WERI-Rb-1 (cell line): ENCODE measurements around the gene C1orf185.

Source experiments
- DNase-seq: peaks from one replicate; pipeline ENCODE4 v3.0.0-alpha.2; 2020
- H3K27ac ChIP-seq: fragments of 250-450 bp; sonication (Bioruptor Pico); 2 replicates; pipeline ENCODE4 v1.5.1; 2020; ENCODE audit warnings: mild to moderate bottlenecking, moderate library complexity
- H3K27me3 ChIP-seq: fragments of 250-450 bp; sonication (Bioruptor Pico); 2 replicates; pipeline ENCODE4 v1.5.1; 2021; ENCODE audit warnings: mild to moderate bottlenecking, low read depth, moderate library complexity; ENCODE audit not compliant: insufficient read depth, severe bottlenecking
- H3K36me3 ChIP-seq: fragments of 250-450 bp; sonication (Bioruptor Pico); 2 replicates; pipeline ENCODE4 v1.5.1; 2020; ENCODE audit warnings: mild to moderate bottlenecking, moderate library complexity
- H3K4me3 ChIP-seq: 2 replicates; pipeline ENCODE4 v1.5.1; 2011; ENCODE audit warnings: low read depth, mild to moderate bottlenecking, control low read depth, low read length
- H3K9me3 ChIP-seq: fragments of 250-450 bp; sonication (Bioruptor Pico); 2 replicates; pipeline ENCODE4 v1.5.1; 2021; ENCODE audit warnings: mild to moderate bottlenecking, moderate library complexity; ENCODE audit not compliant: severe bottlenecking
- TF ChIP-seq, protein P1 (sequence below): IDR thresholded peaks from 2 replicates; pipeline ENCODE4 v1.5.1; 2011; ENCODE audit warnings: low read depth, mild to moderate bottlenecking, control low read depth, inconsistent platforms, low read length

The C1orf185 gene

DNA sequence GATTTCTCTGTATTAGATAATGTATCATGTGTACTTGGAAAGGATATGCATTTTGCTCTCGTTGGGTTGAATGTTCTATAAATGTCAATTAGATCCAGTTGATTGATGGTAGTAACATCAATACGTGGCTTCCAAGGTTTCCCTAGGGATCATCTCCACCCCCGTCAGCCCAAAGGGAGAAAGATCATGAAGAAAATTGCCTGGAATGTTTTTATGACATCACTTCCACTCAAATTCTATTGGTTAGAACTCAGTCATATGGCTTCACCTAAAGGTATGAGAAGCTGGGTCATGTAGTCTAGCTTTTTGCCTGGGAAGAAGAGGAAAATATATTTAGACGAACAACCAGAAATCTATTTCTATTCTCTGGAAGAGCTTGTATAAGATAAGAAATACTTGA lies at the start of gene C1orf185:
TSS of gene C1orf185 (plus strand) at position 253 of the 400 bp plus-strand sequence. CDS start at position 259, 6 bp downstream.
- Histone ChIP-seq H3K9me3 (no peaks in the 10 kb centered on the region), H3K27me3 (no peaks in the 10 kb centered on the region), H3K4me3 (no peak within 1 kb of the TSS), H3K27ac (no peak within 1 kb of the TSS), H3K36me3 (no peaks in the 10 kb centered on the region)
- DNase-seq = no peak
- TF ChIP-seq, protein P1, sequence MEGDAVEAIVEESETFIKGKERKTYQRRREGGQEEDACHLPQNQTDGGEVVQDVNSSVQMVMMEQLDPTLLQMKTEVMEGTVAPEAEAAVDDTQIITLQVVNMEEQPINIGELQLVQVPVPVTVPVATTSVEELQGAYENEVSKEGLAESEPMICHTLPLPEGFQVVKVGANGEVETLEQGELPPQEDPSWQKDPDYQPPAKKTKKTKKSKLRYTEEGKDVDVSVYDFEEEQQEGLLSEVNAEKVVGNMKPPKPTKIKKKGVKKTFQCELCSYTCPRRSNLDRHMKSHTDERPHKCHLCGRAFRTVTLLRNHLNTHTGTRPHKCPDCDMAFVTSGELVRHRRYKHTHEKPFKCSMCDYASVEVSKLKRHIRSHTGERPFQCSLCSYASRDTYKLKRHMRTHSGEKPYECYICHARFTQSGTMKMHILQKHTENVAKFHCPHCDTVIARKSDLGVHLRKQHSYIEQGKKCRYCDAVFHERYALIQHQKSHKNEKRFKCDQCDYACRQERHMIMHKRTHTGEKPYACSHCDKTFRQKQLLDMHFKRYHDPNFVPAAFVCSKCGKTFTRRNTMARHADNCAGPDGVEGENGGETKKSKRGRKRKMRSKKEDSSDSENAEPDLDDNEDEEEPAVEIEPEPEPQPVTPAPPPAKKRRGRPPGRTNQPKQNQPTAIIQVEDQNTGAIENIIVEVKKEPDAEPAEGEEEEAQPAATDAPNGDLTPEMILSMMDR = no peak

DNA sequence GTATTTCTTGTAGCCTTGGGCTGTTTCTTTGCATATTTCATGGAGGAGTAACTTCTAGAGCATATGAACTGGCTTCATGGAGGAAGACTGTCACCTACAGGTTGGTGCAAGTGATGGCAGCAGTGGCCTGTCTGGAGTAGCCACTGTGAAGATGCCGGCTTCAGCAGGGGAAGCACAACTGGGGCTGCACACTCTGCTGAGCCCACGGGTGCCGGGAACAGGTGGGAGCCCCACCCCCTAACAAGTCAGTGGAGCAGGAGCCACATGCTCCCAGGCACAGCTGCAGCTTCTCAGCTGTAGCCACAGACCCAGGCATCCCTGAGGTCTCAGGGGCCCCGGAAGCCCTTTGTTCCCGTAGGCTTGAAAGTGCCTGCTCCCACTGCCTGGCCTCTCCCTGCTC lies 43.2 kb upstream of the C1orf185 start:
- no peaks in the 10 kb centered on the region for H3K36me3 ChIP-seq
- H3K27ac ChIP-seq = no peak overlapping the region
- H3K4me3 ChIP-seq = no peak overlapping the region
- H3K27me3 ChIP-seq = no peaks in the 10 kb centered on the region
- DNase-seq = no peak
- TF ChIP-seq, protein P1 = peak; percentile 85
- H3K9me3 ChIP-seq = no peaks in the 10 kb centered on the region

DNA sequence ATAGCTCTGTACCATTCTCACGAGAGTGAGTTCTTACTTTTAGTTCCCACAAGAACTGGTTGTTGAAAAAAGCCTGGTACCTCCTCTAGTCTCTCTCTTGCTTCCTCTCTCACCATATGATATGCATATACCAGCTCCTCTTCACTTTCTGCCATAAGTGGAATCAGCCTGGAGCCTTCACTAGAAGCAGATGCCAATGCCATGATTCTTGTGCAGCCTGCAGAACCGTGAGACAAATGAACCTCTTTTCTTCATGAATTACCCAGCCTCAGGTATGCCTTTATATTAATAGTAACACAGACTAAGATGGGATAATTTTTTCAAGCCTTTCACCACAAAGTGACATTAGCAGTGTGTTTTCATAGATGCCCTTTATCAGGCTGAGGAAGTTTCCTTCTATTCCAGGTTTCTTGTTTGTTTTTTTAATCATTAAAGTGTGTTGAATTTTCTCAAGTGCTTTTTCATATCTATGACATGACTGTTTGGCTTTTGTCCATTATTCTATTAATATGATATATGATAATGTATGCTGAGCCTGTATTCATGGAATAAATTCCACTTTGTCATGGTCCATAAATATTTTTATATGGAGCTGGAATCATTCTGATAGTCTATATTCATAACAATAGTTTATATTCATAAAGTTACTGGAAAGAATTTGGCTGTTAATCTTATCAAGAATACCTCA lies 40.7 kb upstream of the C1orf185 start:
- no peaks in the 10 kb centered on the region for H3K9me3 ChIP-seq
- H3K4me3 ChIP-seq = no peak overlapping the region
- H3K36me3 ChIP-seq = no peaks in the 10 kb centered on the region
- H3K27me3 ChIP-seq = no peaks in the 10 kb centered on the region
- TF ChIP-seq, protein P1 = no peak
- no peak overlapping the region for H3K27ac ChIP-seq
- DNase-seq = no peak

DNA sequence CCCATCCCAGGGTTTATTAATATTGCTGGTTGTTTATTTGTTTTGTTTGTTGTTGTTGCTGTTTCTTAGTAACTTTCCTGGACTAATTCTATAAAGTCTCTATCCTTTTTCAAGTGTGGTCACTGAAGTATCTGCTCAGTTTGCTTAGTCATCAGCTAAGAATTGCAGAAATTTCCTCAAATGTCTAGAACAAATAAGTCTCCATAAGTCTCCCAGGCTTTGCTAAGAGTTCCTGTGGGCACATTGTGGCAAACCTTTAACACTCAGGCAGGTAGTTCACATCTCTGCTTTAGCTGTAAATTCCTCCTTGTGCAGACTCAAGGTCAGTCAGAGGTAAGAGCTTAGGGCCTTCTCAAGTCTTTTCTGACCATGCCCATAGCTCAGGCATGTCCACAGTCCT lies 38.9 kb upstream of the C1orf185 start:
- Histone ChIP-seq H3K27ac (no peak overlapping the region), H3K9me3 (no peaks in the 10 kb centered on the region), H3K36me3 (no peaks in the 10 kb centered on the region), H3K4me3 (no peak overlapping the region), H3K27me3 (no peaks in the 10 kb centered on the region)
- DNase-seq = no peak
- TF ChIP-seq, protein P1 = no peak

DNA sequence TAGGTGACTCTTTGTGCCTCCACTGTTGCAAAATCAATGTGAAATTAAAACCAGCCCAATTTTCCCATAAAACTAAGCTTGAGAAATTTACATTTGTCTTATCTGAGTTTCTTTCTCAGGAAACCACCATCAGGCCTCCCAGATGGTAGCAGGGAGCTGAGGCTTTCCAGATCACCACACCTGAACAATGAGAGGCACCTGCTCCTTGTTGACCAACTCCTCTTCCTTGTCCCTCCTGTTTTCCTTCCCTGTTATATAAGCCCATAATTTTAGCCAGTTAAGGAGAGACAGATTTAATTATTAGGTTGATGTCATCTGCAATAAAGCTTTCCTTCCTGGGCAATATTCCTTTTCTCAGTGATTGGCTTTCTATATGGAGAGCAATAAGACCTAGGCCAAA lies 32.0 kb upstream of the C1orf185 start:
- no peak for DNase-seq
- no peak overlapping the region for H3K27ac ChIP-seq
- no peaks in the 10 kb centered on the region for H3K9me3 ChIP-seq

More for the DNA sequence above, 32.0 kb upstream of the C1orf185 start:
- Histone ChIP-seq H3K27me3 (no peaks in the 10 kb centered on the region), H3K36me3 (no peaks in the 10 kb centered on the region), H3K4me3 (no peak overlapping the region)
- TF ChIP-seq, protein P1 = no peak
